Esophagus (tissue), 2 donors: Measurements from ENCODE around the gene PIP4K2C. TPM values are rescaled to one million over a fixed set of nuclear protein-coding genes. Genes with fewer than 3 reads are reported as not detected.

Experiments
- H3K27ac ChIP-seq, 2 donors: one replicate each; pipeline ENCODE4 v1.5.1; 2013; ENCODE audit warnings: low read depth in 2 of 2, mild to moderate bottlenecking in 2 of 2, inconsistent platforms in 1 of 2, low read length in 1 of 2, moderate library complexity in 1 of 2
- H3K27me3 ChIP-seq, 2 donors: one replicate each; pipeline ENCODE4 v1.6.1; 2013; ENCODE audit warnings: low read length in 2 of 2, control low read depth in 1 of 2, mild to moderate bottlenecking in 1 of 2; ENCODE audit not compliant: insufficient read depth in 2 of 2, control insufficient read depth in 1 of 2
- H3K36me3 ChIP-seq, 2 donors: one replicate each; pipeline ENCODE4 v1.6.1; 2013; ENCODE audit warnings: low read length in 1 of 2; ENCODE audit not compliant: control insufficient read depth in 2 of 2, insufficient read depth in 2 of 2
- H3K4me1 ChIP-seq, 2 donors: one replicate each; pipeline ENCODE4 v1.6.1; 2013; ENCODE audit warnings: low read length in 1 of 2; ENCODE audit not compliant: control insufficient read depth in 2 of 2, insufficient read depth in 2 of 2
- H3K4me3 ChIP-seq, 2 donors: one replicate each; pipeline ENCODE4 v1.5.1; 2013; ENCODE audit warnings: low read length in 2 of 2, mild to moderate bottlenecking in 2 of 2, low read depth in 1 of 2, moderate library complexity in 1 of 2
- H3K9me3 ChIP-seq, 2 donors: one replicate each; pipeline ENCODE4 v1.6.1; 2013; ENCODE audit warnings: mild to moderate bottlenecking in 2 of 2, low read depth in 1 of 2, low read length in 1 of 2, moderate library complexity in 1 of 2; ENCODE audit not compliant: control insufficient read depth in 2 of 2, insufficient read depth in 1 of 2
- WGBS, 2 donors: extraction: QIAGEN DNeasy Blood & Tissue Kit; methylation state at CpG; one replicate each; pipeline ENCODE4 v1.1.7; 2013; 5-methylcytosine and 5-hydroxymethylcytosine counted together
- polyA plus RNA-seq, 2 donors: library from polyadenylated mRNA; stranded (reverse); fragments of 200-250 nt; gene quantifications; one replicate each; pipeline ENCODE4 v1.2.3, GENCODE V29; 2013
- donor health status: healthy with polysubstance abuse.
- donor health status: Bipolar disorder and iron deficiency.

Gene PIP4K2C
- polyA plus RNA-seq, 2 donors: 9.4 to 20.3 TPM

GRCh38 chr12:57619434-57620244 lies 28.6 kb downstream of the PIP4K2C start:
- Histone ChIP-seq H3K36me3 (no peaks in the 10 kb centered on the region), H3K4me3 (no peak overlapping the region), H3K27me3 (peaks cover 0 to 8% of the 10 kb centered on the region in 2 donors), H3K27ac (no peak overlapping the region), H3K9me3 (peaks cover 0 to 4% of the 10 kb centered on the region in 2 donors), H3K4me1 (peaks cover 2 to 11% of the 10 kb centered on the region in 2 donors)
- WGBS, 2 donors: 21 to 23% methylated on average over 43 to 46 of the region's 46 CpGs

GRCh38 chr12:57620245-57620935 lies 29.4 kb downstream of the PIP4K2C start:
- peaks cover 0 to 8% of the 10 kb centered on the region in 2 donors for H3K27me3 ChIP-seq
- no peak overlapping the region for H3K27ac ChIP-seq
- H3K36me3 ChIP-seq: no peaks in the 10 kb centered on the region
- H3K9me3 ChIP-seq: peaks cover 0 to 4% of the 10 kb centered on the region in 2 donors
- H3K4me1 ChIP-seq: peaks cover 2 to 11% of the 10 kb centered on the region in 2 donors
- H3K4me3 ChIP-seq: no peak overlapping the region
- WGBS, 2 donors: 29 to 36% methylated on average over 13 of the region's 13 CpGs

- peaks cover 0 to 8% of the 10 kb centered on the region in 2 donors for H3K27me3 ChIP-seq
- 6 to 7% methylated on average over 42 of the region's 42 CpGs for WGBS, 2 donors
These were observed 30.0 kb downstream of the PIP4K2C start for GRCh38 chr12:57620936-57621496.

GRCh38 chr12:57621497-57622292 lies 30.7 kb downstream of the PIP4K2C start:
- H3K4me1 ChIP-seq: peaks cover 2 to 11% of the 10 kb centered on the region in 2 donors
- H3K27me3 ChIP-seq: peaks cover 0 to 8% of the 10 kb centered on the region in 2 donors
- 1 to 3% methylated on average over 49 of the region's 49 CpGs for WGBS, 2 donors
- H3K4me3 ChIP-seq: peak overlapping the region; percentile 20 to 35
- H3K36me3 ChIP-seq: no peaks in the 10 kb centered on the region
- H3K9me3 ChIP-seq: peaks cover 0 to 4% of the 10 kb centered on the region in 2 donors
- H3K27ac ChIP-seq: no peak overlapping the region

More at GRCh38 chr12:57620936-57621496, 30.0 kb downstream of the PIP4K2C start:
- Histone ChIP-seq H3K4me3 (peak overlapping the region in 1 of 2 donors; percentile 20), H3K36me3 (no peaks in the 10 kb centered on the region), H3K27ac (no peak overlapping the region), H3K9me3 (peaks cover 0 to 4% of the 10 kb centered on the region in 2 donors), H3K4me1 (peaks cover 2 to 11% of the 10 kb centered on the region in 2 donors)

- peaks cover 0 to 4% of the 10 kb centered on the region in 2 donors for H3K9me3 ChIP-seq
- peaks cover 2 to 13% of the 10 kb centered on the region in 2 donors for H3K4me1 ChIP-seq
- no peak overlapping the region for H3K4me3 ChIP-seq
- peaks cover 0 to 10% of the 10 kb centered on the region in 2 donors for H3K27me3 ChIP-seq
- no peak overlapping the region for H3K27ac ChIP-seq
- 81 to 82% methylated on average over 9 of the region's 9 CpGs for WGBS, 2 donors
- H3K36me3 ChIP-seq: no peaks in the 10 kb centered on the region
These were observed 31.6 kb downstream of the PIP4K2C start for GRCh38 chr12:57622293-57623245.

- Histone ChIP-seq H3K4me3 (no peak overlapping the region), H3K27me3 (peaks cover 0 to 10% of the 10 kb centered on the region in 2 donors), H3K9me3 (peaks cover 0 to 7% of the 10 kb centered on the region in 2 donors), H3K36me3 (no peaks in the 10 kb centered on the region), H3K27ac (no peak overlapping the region), H3K4me1 (peaks cover 2 to 13% of the 10 kb centered on the region in 2 donors)
- 75 to 80% methylated on average over 2 of the region's 2 CpGs for WGBS, 2 donors
These were observed 32.4 kb downstream of the PIP4K2C start for GRCh38 chr12:57623385-57623784.

- peaks cover 0 to 10% of the 10 kb centered on the region in 2 donors for H3K27me3 ChIP-seq
- H3K27ac ChIP-seq: no peak overlapping the region
- no peak overlapping the region for H3K4me3 ChIP-seq
- WGBS, 2 donors: 61 to 66% methylated on average over 5 of the region's 5 CpGs
- peaks cover 0 to 7% of the 10 kb centered on the region in 2 donors for H3K9me3 ChIP-seq
- H3K4me1 ChIP-seq: peaks cover 2 to 13% of the 10 kb centered on the region in 2 donors
- H3K36me3 ChIP-seq: no peaks in the 10 kb centered on the region
These were observed 32.9 kb downstream of the PIP4K2C start for GRCh38 chr12:57623811-57624390.
